GM12874 (cell line): ENCODE measurements around the gene PCSK5.

Experiments used
- CTCF ChIP-seq: IDR thresholded peaks from 2 replicates; pipeline ENCODE4 v1.5.1; 2011; ENCODE audit warnings: low read depth, mild to moderate bottlenecking, control low read depth, low read length, moderate library complexity; ENCODE audit not compliant: insufficient read depth

The PCSK5 gene

DNA sequence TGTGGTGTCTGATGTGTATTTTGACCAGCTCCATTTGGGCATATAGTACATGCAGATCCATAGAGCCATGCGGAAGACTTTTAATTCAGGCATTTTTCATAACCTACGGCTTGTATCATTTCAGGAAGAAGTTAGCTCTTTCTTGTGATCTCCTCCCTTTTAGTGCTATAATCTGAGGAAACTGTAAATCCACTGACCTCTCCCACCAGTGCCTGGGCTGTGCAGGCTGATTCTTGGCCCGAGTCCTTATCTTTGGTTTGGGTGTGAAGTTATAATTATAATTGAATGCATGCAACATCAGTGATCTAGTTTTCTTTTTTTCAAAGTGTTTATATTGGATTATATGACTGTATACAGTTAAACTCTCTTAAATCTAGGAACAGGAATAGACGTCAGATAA lies 247.9 kb downstream of the PCSK5 start:
- TF ChIP-seq CTCF: no peak

DNA sequence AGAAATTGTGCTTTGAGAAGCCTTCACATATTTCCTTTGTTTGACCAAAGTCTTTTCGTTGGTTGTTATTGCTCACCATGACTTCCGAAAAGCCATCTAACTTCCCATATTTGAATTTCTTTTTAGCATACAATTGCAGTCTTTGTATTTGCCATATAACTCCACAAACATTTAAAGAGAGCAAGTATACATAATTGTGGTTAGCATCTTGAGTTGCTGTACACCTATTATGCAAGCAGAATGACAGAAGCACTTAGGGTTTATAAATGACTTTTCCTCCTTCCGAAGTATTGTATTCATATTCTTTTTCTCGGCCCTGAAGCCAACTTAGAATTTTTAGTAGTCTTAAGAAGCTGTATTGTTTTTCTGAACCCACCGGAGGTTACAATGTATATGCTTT lies 253.4 kb downstream of the PCSK5 start:
- TF ChIP-seq CTCF: no peak

DNA sequence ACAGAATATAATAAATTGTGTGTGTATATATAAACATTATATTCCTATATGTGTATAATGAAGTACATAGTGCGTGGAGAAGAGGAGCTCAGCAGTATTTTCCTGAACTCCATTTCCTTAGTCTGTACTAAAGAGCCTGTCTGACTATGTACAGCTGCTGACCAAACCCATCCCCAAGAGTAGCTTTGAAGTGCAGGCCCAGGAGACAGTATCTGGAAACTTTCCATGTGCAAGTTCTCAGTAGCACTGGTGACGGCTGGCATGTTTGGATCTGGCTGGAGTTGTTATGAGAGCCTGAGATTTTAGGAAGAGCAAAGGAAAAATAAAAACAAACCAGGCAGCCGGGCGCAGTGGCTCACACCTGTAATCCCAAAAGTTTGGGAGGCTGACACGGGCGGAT lies 259.5 kb downstream of the PCSK5 start:
- TF ChIP-seq CTCF: no peak

DNA sequence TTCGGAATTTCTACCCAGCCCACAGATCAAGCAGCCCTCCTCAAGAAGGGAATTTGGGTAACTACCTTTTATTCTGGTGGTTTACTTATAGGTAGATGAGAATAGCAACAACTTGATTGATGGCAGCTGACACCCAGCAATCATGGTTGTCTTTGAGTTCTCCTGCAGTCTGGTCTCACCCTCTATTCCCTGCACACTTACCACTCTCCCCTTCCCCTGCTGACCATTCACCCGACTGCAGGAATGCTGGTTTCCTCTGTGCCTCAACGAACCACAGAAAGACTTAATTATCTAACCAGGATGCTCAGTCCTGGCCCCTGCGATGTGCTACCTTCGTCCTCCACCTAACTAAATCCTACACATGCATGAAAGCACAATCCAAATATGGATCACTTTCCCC lies 260.8 kb downstream of the PCSK5 start:
- TF ChIP-seq CTCF: no peak

DNA sequence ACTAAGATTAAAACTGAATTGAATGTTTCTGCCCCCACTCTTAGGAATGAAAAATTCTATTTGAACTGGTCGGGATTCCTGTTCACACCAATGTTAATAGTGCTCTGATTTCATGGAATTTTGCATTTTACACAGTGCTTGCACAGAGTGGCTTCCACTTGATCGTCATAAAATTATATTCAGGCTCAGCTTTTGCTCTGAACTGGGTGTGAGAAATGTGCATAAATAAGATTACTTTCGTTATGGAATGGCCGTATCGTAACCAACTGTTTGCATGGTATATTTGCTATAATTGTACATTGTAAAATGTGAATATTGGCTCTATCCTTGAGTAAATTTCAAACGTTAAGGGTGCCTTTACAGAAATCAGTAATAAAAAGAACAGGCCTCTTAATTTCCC lies 262.9 kb downstream of the PCSK5 start:
- no peak for TF ChIP-seq CTCF

DNA sequence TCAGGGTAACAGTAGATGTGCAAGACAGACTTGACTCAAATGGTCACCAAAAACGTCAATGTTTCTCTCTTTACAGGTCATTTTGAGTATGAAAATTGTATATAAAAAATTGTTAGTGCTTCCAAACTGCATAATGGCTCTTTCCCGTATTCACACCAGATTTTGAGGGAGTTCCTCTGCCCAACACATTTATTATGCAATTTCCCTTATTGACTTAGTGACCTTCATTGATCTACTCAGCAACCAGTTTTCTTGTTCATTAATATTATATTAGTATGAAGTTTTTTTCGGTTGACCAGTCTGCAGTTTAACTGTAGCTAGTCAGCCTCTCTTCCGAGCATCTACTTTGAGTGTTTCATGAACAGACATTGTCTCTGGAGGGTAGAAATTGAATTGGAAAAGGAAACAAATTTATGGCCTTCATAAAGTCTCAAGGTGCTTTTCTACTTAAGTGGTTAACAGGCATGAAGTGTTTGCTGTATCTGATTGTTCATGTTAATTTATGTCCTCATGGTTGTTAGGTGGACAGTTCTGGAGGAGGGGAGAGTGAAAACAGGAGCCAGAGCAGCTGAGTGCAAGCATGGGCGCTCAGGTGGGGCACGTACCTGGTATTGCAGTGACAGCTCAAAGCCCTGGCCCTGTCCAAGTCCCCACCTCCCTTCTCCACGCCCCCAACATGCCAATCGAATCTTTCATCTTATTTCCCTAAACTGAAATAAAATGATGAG lies 263.6 kb downstream of the PCSK5 start:
- TF ChIP-seq CTCF: no peak

GRCh38 chr9:76155361-76155760 lies 264.9 kb downstream of the PCSK5 start:
- TF ChIP-seq CTCF: no peak
